HG02571 (cell line): ENCODE results near the gene TRAF5.
"Not testable (repeated sequence)": the region's sequence is repeated elsewhere in the genome, so short reads cannot be mapped to it uniquely, and the experiment has no call there.

Experiments
- ATAC-seq: cut with Tn5 transposase; IDR thresholded peaks from one replicate; pipeline ENCODE4 v1.9.1; 2021; ENCODE audit warnings: mild to moderate bottlenecking, moderate library complexity; ENCODE audit not compliant: unreplicated experiment

TRAF5 gene

DNA sequence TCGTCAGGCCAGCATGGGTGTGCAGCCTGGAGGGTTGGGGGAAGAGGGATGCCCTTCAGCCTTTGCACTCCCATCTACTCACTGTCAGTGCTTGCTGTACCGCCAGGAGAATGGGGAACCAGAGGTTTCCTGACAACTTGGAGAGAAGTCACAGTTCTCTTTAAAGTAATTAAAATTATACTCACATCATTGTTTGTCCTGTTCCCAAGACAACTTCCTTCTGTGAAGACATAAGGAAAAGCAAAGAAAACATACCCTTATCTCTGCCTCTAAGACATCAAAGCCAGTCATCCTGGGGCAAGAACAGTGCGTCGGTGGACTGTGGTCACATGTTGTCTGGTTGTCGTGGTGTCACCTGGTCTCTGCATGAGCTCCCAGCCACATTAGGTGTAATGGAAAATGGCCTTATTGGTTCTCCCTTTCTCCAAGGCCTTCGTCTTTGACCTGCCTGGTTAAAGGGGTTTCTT, 17.6 kb downstream of the TRAF5 start:
- ATAC-seq: no peak

DNA sequence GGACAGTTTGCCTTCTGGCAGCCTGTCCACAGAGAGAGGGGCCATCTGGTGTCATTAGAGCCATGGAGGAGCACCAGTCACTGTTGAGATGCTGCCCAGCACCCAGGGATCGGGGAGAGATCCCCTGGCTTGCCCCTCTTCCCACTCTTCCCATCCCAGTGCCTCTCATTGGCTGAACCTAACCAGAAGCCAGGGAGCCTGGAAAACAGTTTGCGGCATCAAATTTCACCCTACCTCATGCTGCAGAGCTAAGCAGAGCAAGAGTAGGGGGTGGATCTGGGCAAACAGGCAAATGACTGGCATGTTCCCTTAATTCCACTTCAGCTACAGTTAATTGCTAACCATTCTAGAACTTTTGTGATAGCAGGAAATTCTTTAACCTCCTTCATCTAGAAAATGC, 19.1 kb downstream of the TRAF5 start:
- ATAC-seq: no peak

DNA sequence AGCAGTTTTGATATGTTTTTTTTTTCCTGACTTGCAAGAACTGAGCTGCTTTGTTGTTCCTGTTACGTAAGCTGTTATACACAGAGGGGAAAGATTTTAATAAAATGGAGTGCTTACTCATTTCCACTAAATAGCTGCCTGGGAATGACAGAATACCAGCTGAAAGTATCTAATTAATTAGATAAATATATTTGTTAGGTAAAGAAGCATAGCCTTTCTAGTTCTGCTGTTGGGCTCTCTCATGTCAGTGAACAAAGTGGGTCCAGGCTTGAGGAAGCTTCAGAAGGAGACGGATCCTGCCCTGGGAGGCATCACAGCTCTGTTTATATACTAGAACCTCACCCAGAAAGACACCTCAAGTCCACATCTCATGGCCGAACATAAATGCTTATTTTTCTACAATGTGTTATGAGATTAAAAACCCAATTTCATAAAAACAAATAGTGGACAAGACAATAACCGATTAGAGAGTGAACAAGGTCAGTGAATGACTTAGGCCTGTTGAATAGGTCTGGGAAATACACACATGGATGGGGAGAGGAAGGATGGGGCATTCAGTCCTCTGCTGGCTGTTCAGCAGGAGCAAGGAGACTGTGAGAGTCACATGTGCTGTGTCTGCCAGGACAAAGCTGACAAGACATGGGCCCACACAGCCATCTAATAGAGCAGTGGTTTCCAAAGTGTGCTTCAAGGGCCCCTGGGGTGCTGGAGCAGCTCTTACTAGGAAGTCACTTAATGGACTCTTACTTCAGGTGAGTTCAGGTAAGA, 20.6 kb downstream of the TRAF5 start:
- ATAC-seq: no peak

DNA sequence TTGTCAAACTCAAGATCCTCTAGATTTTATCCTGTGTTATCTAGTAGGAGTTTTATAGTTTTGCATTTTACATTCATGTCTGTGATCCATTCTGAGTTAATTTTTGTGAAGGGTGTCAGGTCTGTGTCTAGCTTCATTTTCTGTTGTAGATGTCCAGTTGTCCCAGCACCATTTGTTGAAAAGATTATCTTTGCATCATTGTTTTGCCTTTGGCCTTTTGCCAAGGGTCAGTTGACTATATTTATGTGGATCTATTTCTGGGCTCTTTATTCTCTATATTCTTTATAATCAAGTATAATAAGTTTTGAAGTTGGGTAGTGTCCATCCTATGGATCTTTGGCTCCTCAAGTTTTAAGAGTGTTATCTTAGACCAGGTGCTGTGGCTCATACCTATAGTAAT, 21.9 kb downstream of the TRAF5 start:
- no peak for ATAC-seq

DNA sequence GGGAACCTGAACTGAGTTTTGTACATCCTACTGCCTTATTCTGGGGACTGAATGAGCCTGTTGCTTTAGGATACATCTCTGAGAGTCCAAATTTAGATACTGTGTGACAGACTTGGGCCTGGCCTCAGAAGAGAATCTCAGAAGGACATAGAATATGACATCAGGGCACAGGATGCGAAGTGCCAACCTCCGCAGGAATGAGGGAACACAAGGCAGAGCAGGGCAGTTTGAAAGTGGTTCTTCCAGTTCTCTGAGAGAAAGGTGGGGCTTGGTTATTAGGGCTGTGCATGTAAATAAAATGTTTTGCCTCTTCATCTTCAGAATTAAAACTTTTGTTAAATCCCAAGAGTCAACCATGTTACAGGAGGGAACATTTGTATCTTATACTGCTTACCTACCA, 23.1 kb downstream of the TRAF5 start:
- ATAC-seq: no peak

DNA sequence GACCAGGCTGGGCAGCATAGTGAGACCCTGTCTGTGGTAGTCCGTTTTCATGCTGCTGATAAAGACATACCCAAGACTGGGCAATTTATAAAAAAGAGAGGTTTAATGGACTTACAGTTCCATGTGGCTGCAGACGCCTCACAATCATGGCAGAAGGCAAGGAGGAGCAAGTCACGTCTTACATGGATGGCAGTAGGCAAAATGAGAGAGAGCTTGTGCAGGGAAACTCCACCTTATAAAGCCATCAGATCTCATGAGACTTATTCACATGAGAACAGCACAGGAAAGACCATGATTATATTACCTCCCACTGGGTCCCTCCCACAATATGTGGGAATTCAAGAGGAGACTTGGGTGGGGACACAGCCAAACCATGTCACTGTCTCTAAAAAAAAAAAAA, 25.4 kb downstream of the TRAF5 start:
- ATAC-seq: not testable (repeated sequence)

DNA sequence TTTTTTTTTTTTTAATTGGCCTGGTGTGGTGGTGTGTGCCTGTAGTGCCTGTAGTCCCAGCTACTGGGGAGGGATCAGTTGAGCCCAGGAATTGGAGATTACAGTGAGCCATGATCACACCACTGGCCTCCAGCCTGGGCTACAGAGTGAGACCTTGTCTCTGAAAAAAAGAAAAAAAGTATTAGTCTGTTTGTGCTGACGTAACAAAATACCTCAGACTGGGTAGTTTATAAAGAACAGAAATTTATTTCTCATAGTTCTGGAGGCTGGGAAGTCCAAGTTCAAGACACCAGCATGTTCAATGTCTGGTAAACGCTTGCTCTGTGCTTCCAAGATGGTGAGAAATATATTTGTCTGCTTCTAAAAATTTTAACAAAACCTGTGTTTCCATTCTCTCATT, 25.8 kb downstream of the TRAF5 start:
- ATAC-seq: no peak

DNA sequence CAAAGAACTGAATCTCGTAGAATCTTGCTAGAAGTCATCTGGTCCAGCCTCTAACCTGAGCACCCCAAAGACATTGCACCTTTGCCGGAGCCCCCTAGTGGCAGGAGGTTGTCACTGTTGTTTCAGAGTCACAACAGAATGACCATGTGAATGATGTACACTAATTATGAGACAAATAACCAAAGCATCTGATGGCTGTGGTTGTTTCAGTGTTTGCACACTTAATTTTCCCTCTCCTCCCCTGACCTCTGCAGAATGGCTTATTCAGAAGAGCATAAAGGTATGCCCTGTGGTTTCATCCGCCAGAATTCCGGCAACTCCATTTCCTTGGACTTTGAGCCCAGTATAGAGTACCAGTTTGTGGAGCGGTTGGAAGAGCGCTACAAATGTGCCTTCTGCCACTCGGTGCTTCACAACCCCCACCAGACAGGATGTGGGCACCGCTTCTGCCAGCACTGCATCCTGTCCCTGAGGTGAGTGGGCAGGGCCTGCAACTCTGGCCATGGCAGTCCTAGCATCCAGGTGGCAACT, 26.4 kb downstream of the TRAF5 start:
- ATAC-seq: no peak

DNA sequence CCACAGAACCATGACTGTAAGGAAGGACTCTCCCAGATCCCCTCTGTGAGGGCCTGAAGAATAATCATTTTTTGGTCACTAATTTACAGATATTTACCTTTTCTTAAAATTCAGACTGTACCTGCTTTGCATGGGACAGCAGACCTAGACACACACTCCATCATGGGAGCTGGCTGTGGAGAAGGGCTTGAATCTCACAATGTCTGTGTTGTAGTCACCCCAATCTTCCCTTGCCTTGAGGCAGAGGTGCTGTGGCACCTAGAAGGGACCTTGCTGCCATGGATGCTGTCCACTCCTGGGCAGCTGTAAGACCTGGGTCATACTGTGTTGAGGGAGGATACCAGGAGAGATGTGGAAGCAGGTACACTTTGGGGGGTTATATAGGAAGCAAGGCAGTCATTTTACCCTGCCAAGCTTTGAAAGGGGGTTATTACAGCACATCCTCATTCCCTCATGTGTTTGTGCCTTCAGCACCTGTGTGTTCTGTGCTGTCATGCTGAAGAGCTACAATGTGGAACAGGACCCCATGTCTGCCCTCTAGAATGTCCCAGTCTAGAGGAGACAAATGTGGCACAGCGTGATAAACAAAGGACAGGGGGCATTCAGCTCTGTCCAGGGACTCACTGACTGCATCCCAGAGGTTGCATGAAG, 27.1 kb downstream of the TRAF5 start:
- ATAC-seq: no peak

DNA sequence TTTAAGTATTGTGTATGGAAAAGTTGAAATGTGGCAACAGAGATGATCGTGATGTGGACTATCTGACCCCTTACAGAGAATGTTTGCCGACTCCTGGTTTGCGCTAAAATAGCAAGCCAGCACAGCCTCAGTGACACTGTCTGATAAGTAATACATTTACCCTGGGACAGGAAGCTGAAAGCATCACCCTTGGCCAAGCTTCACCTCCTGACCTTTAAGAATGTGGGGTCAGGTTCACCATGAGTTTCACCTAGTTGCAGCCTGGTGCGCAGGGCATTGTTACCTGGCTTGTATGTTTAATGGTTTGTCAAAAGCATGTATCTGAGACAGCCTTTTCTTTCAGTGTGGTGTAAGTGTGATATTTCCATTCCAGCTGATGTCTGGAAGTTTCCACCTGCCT, 29.2 kb downstream of the TRAF5 start:
- no peak for ATAC-seq

DNA sequence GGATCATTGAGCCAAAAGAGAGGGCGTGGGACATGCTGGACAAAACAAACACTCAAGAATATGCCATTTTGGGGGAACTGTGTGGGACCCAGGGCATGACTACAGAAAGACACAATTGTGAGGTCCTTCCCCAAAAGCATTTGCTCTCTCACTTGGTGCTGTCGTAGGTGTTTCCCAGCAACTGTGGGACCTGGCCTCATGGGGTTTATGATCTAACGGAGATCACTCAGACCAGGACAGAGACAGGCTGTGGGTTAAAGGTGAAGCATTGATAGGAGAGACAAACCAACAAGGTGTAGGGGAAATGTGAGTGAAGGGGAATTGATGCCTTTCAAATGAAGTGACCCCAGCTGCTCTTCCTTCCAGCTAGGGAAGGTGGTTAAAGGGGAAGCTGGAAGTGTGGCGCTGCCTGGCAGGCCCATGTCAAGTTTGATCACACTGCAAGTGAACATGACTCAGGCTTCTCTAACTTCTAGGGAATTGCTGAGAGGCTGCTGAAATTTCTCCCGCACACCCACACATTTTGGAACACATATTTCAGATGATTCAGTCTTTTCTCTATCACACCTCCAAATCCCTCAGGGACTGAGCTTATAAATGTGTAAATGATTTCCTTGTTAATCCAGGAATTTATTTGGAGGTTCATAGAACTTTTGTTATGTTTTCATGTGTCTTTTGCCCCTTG, 30.2 kb downstream of the TRAF5 start:
- ATAC-seq: no peak

DNA sequence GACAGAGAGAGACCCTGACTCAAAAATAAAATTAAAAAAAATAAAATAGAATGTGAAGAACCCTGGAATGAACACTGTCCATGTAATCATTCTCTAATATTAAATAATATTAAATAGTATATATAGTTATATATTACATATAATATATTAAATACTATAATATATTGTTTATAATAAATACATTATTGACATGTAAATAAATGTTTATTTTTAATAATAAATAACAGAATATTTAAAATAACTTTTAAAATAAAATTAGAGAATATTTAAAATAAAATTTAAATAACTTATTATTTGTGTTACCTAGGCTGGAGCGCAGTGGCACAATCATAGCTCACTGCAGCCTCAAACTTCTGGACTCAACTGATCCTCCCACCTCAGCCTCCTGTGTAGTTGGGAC, 32.1 kb downstream of the TRAF5 start:
- ATAC-seq: no peak

DNA sequence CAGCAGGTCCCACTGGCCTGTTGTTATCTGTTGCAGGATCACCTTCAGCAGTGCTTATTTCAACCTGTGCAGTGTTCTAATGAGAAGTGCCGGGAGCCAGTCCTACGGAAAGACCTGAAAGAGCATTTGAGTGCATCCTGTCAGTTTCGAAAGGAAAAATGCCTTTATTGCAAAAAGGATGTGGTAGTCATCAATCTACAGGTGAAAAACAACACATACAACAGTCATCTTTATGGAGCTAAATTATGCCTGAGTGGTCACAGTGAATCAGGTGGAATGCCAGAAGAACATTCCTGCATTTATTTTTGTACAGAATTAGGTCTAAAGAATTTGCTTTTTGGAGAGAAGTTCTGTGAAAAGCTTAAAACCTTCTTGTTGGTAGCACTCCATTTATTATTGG, 33.2 kb downstream of the TRAF5 start:
- no peak for ATAC-seq

DNA sequence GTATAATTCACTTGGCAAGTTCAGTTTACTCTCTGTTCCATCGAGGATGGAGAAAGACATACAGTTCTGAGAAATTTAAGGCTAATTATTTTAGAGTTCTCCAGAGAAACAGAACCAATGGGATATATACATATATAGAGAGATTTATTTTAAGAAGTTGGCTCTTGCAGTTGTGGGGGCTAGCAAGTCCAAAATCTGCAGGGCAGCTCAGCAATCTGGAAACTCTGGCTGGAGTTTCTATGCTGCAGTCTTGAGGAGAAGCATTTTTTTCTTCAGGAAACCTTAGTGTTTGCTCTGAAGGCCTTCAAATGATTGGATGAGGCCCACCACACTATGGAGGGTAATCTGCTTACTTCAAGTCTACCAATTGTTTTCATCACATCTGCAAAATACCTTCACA, 34.6 kb downstream of the TRAF5 start:
- no peak for ATAC-seq

DNA sequence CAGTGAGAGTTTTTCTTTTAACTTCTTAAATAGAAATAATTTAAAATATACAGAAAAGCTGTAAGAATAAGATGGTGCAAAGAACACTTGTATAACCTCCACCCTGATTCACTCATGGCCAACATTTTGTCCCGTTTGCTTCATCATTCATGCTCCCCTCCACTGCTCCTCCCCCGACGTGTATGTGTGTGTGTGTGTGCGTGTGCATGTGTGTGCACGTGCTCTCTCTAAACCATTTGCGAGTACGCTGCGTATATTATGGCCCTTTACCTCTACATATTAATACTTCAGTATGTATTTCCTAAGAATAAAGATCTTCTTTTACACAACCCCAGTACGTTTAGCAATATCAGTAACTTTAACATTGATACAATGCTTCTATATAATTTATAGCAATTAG, 43.0 kb downstream of the TRAF5 start:
- ATAC-seq: no peak

DNA sequence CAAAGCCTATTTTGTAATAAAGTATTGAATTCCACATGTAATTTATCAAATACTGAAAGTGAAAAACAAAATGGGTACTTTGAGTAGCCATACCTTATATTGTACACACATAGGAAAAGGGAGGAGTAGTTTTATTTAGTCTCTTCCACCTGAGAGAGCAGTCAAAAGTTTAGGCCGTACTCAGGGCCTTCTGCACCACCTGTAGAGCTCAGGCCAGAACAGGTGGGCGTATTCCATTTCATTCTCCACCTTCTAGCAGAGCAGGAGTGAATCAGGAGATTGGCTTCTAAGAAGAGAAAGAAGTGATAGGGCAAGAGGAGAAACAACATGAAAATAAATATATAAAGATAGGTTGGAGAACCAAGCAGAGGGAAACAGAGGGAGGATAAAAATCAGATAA, 44.0 kb downstream of the TRAF5 start:
- no peak for ATAC-seq

DNA sequence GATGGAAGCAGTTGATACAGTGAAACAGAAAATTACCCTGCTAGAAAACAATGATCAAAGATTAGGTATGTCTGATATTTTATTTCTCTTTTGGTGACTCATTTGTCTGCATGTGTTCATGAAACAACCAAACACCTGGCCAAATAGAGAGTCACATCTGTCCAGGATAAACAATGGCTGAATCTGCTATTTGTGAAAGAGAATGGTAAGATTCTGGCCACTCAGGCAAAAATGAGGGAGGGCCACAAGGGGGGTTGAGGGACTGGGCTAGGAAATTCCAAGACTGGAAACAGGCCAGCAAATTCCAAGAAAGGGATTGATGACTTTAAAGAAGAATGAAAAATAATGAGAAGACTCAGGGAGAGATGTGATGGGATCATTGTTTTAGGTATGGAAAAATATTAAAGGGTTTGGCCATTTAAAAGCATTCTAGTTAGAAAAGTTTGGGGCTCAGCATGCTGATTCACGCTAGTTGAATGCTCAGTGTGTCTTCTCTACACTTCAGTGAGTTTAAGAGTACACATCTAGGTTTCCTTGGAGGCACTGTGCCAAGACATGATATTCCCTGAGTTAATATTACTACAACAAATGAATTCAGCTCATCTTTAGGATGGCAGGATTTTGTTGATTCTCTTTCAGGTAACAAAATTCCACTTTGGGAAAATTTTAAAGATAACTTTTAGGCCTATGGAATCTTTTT, 44.9 kb downstream of the TRAF5 start:
- no peak for ATAC-seq

DNA sequence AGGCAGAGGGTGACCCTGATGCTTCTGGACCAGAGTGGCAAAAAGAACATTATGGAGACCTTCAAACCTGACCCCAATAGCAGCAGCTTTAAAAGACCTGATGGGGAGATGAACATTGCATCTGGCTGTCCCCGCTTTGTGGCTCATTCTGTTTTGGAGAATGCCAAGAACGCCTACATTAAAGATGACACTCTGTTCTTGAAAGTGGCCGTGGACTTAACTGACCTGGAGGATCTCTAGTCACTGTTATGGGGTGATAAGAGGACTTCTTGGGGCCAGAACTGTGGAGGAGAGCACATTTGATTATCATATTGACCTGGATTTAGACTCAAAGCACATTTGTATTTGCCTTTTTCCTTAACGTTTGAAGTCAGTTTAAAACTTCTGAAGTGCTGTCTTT, 45.8 kb downstream of the TRAF5 start:
- no peak for ATAC-seq

DNA sequence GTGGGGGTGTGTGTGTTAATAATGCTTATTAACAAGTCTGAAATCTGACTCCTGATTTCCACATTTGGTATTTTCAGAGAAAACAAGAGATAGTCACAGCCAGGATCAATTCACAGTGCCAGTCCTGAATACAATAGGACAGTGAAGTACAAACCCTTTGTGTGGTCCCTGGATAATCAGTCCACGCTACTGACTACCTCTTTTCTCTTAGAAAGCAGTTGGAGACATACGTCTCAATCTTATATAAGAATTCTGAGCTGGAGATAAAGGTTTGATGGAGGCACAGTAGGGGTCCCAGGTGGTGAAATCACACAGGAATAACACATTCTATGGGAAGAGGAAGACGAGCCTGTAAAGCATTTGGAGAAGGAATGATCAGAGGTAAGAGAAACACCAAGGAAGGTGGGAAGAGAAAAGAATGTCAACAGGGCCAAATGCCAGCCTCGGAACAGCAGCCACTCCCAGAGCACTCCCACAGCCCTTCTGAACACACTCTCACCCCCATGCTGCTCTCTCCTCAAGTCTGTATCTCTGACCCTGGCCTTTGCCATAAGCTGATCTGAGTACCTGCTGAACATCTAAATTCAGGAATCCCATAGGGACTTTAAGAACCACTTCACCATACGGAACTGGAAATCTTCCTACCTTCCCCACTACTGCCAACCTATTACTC, 48.6 kb downstream of the TRAF5 start:
- no peak for ATAC-seq

DNA sequence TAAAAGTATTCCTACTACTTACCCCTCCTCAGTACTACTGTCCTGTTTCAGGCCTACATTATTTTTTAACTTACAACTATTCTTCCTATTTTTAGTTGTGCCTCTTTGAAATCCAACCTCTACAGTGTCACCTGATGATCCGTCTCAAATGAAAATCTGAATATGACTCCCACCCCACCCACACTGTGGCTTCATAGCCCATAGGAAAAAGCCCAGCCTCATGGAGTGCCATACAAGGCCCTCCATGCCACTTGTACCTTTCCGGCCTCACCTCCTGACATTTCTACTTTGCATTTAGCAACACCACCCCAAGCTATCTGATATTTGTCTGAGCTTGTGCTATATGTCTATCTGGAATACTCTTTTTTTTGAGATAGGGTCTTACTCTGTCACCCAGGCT, 49.3 kb downstream of the TRAF5 start:
- no peak for ATAC-seq
